Medulla oblongata (tissue), 1 donor: Measurements from ENCODE around the gene SPTSSB.

Source experiments
- DNase-seq: peaks from one replicate; pipeline ENCODE4 v3.0.0-alpha.2; 2015; ENCODE audit errors: extremely low spot score

SPTSSB gene

GRCh38 chr3:161371441-161372320 is at the start of gene SPTSSB:
TSS of gene SPTSSB (minus strand) at chr3:161371517. CDS start at chr3:161346323, 25,194 bp downstream.
- peak; percentile 17 for DNase-seq

- DNase-seq = no peak
Observed at GRCh38 chr3:161420746-161421145, 49.4 kb upstream of the SPTSSB start.

GRCh38 chr3:161419555-161420333 is 48.4 kb upstream of the SPTSSB start:
- DNase-seq = no peak

GRCh38 chr3:161415506-161416231 is 44.4 kb upstream of the SPTSSB start:
- DNase-seq = no peak

- DNase-seq = no peak
Observed at GRCh38 chr3:161414907-161415306, 43.6 kb upstream of the SPTSSB start.

GRCh38 chr3:161413855-161414210 is 42.5 kb upstream of the SPTSSB start:
- DNase-seq = no peak

GRCh38 chr3:161413127-161413854 is 42.0 kb upstream of the SPTSSB start:
- DNase-seq = no peak

GRCh38 chr3:161412123-161412522 is 40.8 kb upstream of the SPTSSB start:
- no peak for DNase-seq

GRCh38 chr3:161409858-161410257 is 38.5 kb upstream of the SPTSSB start:
- DNase-seq = no peak

- peak; percentile 55 for DNase-seq
Observed at GRCh38 chr3:161409069-161409468, 37.8 kb upstream of the SPTSSB start.

GRCh38 chr3:161406594-161407555 is 35.6 kb upstream of the SPTSSB start:
- DNase-seq = no peak

GRCh38 chr3:161405836-161406235 is 34.5 kb upstream of the SPTSSB start:
- DNase-seq = no peak

GRCh38 chr3:161405087-161405486 is 33.8 kb upstream of the SPTSSB start:
- no peak for DNase-seq

- no peak for DNase-seq
Observed at GRCh38 chr3:161403251-161403650, 31.9 kb upstream of the SPTSSB start.

GRCh38 chr3:161401389-161401788 is 30.1 kb upstream of the SPTSSB start:
- DNase-seq = no peak

GRCh38 chr3:161400650-161401049 is 29.3 kb upstream of the SPTSSB start:
- no peak for DNase-seq

- no peak for DNase-seq
Observed at GRCh38 chr3:161395115-161396012, 24.0 kb upstream of the SPTSSB start.

GRCh38 chr3:161393803-161394202 is 22.5 kb upstream of the SPTSSB start:
- no peak for DNase-seq

- no peak for DNase-seq
Observed at GRCh38 chr3:161393310-161393709, 22.0 kb upstream of the SPTSSB start.
